ENCODE data around the gene OLFML2B.

OLFML2B gene

DNA sequence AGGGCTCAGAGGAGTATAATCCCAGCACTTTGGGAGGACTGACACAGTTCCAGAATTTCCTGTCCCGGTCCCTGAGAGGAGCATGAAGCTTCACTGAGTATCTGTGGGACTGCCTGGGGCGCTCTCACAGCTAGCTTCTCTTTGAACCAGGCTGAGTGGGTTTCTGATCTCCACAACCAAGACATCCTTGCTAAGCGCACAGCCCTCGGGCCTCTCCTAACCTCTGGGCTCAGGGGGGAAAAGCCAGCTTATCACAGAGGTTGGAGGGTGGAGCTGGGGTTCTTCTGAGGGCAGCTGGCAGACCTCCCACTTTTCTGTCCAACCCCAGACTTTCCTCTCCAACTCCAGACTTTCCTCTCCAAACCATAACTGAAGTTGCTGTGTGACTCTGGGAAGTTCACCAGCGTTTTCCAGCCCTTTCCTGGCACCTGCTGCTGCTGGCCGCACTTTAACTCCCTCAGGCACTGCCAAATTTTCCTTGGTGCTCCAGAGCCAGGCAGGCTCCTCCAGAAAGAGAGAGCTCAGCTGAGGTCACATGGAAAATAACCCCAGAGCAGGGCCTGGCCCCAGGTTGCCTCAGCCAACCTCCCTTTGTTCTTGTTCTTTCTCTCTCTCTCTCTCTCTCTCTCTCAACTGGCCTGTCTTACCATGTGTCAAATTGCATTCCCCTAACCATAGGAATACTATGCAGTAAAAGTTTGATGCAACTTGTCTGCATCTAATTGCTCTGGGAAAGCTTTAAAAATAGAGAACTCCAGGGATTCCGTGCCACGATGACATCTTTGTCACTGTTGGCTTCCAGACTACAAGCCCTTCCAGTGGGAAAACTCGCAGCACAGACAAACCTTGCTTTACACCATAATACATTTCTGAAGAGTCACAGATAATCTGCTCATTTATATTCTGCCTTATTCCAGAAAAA lies 49.5 kb downstream of the OLFML2B start:
- no peak for DNase-seq

DNA sequence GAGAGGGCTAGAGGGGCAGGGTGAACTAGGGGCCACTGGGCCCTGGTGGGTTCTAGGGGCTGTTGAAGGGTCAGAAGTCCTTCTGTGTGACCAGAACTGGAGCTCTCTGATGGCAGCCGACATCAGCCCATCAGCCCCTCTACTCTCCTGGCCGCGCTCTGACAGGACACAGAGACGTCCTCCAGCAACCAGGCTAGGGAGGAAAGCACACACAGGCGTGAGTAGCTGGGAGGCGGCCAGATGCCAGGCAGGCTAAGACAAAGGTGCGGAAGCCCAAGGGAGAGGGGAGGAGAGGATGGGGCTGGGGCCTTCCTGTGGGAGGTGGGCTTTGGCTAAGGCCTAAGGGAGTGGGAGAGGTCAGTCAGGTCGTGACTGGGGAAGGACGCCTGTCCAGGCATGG lies 50.8 kb downstream of the OLFML2B start:
- DNase-seq = no peak

DNA sequence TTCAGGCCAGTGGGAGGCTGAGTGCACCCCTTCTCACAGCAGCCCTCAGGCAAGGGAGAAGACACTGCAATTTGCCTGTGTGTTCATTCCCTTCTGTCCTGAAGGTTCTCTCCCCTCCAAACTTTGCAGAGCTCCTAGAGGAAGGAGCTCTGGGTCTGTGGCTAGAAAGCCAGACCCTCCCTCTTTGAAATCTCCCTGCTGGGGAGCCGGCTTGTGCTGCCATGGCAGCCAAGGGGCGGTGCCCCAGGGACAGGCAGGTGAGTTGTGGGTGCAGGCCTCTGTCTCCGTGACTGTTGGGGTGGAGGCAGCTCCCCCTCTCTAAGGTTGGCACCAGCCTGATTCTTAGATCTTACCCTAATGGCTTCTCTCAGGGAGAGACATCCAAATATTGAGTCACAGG lies 53.0 kb downstream of the OLFML2B start:
- DNase-seq = no peak

DNA sequence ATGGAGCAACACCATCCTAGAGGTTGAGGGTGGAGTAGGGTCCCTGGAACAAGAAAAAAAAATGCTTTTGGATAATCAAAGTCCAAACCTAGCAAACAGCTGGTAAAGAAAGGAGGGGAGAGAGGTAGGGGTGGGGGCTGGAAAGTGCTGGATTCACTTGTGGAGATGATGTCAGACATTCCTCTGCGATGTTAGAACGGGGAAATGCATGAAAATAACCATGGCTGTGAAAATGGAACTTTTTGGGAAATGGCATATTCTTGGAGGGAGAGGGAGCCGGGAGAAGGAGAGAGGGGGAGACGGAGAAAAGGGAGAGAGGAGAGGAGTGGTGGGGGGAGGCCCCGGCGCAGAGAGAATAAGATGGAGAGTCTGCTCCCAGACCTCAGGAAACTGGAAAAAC lies 53.6 kb downstream of the OLFML2B start:
- DNase-seq = no peak

DNA sequence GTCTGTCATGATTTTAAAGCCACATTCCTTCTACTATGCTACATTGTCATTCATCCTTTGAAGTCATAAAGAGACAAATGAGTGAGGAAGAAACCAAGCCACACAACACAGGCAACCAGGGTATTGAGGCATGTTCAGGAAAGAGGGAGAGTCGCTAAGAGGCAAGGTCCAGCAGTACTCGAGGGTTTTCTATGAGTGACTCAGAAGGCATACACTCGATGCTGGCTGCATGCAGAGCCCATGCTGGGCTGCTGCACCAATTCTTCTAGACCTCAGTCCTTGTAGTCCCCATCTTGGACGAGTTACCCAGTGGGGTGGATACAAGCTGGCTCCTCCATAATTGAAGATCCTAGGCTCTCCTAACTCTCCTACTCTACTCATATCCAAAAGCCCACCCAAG lies 57.6 kb downstream of the OLFML2B start:
- DNase-seq = no peak

DNA sequence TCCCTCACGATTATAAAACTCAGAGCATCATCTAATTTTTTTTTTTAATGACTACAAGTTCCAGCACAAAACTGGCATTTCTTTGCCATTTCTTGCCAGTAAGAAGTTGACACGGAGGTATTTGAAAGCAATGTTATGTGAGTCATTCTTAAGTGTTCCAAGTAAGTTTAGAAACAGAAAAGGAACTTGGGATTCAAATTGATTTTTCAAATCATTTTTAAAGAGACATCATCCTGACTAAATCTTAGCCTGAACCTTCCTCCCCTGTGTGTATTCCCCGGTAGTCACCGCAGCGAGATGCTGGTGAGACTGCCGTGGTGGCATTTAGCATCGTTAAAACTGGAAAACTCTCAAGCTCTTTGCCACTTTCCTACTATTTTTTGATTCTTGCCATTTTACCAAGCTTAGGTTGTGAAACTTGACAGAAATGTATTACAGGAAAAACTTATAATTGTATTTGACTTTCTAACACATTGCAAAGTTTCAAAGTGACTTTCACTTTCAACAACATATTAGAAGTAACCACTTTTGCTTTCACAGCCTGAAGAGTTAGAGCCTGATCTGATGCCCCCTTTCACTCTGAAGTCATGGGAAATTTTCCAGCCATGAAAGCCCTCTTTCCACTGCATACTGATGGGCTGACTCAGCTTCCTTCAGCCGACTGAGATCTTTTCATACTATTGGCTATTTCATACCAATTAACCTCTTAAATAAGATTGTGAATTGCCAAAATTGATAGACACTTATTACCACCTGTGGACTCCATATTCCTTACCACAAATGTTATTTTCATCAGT lies 61.4 kb downstream of the OLFML2B start:
- DNase-seq = no peak

DNA sequence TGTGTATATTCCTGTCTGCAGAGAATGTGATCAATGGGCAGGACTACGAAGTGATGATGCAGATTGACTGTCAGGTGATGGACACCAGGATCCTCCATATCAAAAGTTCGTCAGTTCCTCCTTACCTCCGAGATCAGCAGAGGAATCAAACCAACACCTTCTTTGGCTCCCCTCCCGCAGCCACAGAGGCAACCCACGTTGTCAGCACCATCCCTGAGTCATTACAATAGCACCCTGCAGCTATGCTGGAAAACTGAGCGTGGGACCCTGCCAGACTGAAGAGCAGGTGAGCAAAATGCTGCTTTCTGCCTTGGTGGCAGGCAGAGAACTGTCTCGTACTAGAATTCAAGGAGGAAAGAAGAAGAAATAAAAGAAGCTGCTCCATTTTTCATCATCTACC lies 65.2 kb downstream of the OLFML2B start:
- no peak for DNase-seq

DNA sequence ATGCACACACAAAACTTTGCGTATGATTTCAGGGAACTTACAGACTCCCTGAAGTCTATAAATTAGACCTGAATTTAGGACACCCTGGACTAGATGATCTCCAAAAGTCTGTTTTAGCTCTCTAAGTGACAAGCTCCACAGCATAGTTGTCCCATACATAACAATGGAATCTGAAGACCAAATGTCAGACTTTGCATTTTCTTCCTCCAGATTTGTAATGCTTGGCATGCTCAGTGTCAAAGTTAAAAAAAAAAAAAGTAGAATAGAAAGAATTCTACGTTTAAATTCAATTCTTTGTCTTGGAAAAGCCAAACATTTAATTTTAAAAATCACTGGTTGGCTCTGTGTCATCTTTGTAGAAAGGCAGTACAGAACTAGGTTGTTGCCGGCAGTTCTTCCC lies 66.7 kb downstream of the OLFML2B start:
- DNase-seq = no peak

DNA sequence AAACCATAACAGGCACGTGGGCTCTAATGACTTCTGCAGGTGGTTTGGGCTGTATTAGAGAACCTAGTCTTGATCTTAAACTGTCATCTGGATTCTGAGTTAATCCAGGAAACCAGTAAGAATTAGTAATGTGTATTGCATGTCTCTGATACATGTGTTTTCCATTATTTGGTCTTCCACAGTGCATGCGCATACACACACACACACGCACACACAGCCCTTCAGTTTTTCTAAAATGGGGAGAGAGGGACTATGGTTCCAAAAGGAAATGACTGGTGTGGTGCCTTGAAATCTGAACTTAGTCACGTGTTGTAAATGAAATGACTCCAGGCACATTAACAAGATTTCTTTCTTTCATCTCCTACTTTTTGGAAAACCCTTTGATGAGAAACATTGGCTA lies 67.6 kb downstream of the OLFML2B start:
- DNase-seq = no peak

DNA sequence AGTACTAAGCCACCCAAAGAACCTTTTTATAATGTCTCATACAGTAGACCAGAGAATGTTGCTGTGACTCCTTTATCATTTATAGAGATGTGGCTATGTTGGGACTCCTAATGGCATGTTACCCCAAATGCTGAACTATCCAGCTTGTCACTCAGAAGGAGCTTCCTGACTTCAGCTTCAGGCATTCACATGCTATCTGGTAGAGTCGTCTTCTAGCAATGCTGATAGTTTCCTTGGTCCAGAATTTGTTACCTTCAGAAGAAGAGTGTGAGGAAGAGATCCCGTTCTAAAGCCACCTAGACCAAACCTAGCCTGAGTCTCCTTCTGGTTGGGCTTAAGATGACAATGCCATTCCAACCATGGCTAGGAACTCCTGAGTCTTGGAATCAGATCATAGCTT lies 68.1 kb downstream of the OLFML2B start:
- DNase-seq = no peak

DNA sequence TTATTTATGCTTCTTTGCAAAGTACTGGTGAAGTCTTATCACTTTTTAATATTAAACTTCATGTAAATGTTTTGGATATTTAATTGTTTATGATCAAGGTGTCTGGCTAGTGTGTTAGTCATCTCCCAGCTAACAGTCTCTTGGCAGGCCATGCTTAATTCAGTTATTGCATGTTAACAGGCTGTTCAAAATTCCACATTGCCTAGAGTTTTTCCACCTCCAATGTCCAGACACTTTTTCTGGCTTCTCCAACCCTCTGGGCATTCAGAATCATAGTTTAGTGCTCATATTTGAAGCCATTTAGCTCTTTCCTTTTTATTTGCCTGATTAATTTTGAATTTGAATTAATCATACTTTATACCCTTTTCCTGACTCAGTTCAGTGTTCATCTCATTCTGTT lies 69.2 kb downstream of the OLFML2B start:
- no peak for DNase-seq

DNA sequence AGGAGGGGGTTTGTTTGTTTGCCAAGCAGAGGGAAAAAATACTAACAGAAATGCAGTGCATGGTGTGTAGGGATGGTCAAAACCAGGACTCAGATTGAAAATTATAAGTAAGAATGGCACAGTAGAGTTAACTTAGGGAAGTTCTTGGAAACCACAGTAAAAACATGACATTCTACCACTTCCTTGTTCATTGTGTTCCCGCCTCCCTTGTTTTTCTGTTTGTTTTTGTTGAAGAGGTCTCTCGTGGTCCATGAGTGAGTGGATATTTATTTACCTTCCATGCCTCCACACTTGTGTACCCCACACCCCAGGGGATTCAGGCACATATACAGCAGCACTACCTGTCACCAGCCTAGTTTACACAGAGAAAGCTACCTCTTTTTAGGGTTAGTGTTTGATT lies 69.6 kb downstream of the OLFML2B start:
- DNase-seq = no peak

DNA sequence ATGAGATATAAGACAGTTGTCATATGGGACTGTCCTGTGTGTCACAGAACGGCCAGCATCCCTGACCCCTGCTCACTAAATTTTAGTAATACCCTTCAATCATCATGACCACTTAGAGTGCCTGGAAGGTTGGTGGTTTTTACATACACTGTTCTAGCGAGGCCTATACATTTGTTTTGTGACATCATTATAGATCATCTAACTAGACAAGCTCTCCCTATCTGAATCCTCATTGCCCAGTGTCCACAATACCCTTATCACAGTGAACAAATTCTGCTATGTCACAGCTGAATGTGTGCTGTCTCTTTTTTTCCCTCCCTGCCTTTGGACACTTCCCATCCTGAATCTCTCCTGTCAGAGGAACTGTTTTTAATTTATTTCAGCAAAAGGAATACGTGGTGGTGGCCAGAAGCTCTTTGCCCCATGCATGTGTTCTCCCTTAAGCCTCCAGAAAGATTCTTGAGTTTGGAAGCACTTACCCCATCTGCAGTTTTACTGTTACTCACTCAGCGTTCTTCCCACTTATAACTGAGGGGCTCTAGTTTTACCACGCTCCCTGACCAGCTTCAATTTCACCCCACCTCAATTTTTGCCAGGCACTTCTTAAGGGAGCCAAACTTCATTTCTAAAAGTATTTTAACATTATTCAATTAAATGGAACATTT lies 70.3 kb downstream of the OLFML2B start:
- DNase-seq = no peak

DNA sequence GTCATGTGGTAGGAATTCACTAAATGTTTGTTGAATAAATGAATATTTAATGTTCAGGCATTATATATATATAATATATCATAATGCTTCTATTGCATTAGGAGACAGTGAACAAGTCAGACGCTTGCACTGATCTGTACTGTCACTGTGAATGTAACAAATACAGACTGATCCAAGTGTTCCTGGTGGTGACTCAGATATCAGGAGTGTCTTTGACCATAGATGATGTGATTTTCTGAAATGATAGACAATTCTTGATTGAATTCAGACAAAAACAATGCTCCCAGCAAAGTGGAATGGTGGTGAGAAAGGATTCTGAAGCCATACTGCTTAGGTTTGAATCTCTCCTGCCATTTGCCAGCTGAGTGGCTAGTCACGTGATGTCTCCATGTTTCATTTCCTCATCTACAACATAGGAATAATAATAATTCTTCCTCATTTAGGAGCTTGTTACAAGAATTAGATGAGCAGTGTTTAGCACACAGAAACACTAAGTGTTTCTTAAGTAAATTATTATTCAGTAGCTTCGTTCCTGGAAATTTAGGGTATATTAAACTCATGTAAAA lies 71.0 kb downstream of the OLFML2B start:
- no peak for DNase-seq

DNA sequence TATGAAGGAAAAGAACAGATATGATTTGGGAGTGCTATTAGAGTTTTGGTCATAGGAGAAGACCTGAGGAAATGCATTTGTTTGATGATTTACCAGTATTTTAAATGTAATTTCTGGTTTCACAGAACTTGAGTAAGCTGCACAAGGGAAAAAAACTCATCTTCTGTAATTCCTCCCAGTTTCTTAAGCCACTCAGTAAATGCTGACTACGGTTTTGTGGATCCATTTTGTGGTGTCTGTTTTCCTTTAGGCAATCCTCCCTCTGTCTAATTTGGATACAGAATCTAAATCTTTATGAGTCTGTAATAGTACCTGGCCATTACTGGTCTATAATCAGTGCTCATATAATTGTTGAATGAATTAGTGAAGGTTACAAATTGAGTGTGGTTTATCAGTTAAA lies 72.0 kb downstream of the OLFML2B start:
- no peak for DNase-seq

DNA sequence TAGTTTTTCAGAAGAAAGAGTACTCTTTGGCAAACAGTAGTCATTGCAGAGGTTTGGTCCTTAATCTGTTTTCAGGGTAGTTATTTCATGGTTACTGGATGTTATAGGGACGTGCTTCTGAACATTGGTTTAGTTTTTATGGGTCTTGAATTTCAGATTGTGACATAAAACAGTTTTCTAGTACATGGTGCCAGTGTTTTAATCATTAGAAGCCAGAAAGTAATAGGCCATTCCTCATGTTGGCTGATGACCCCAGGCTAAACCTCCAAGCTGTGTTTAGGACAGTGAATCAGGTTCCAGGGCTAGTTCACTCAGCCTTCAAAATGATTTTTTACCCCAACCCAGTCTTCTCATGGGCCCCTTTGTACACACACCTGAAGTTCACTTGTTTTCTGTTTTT lies 73.3 kb downstream of the OLFML2B start:
- no peak for DNase-seq

DNA sequence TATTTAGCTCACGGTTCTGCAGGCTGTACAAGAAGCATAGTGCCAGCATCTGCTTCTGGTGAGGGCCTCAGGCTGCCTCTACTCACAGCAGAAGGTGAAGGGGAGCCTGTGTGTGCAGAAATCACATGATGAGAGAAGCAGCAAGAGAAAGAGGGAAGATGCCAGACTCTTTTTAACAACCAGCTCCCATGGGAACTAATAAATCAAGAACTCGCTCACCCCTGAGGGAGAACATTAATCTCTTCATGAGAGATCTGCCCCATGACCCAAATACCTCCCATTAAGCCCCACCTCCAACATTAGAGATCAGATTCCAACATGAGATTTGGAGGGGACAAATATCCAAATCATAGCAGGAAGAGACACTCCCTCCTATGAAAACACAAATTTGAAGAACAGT lies 74.1 kb downstream of the OLFML2B start:
- no peak for DNase-seq

DNA sequence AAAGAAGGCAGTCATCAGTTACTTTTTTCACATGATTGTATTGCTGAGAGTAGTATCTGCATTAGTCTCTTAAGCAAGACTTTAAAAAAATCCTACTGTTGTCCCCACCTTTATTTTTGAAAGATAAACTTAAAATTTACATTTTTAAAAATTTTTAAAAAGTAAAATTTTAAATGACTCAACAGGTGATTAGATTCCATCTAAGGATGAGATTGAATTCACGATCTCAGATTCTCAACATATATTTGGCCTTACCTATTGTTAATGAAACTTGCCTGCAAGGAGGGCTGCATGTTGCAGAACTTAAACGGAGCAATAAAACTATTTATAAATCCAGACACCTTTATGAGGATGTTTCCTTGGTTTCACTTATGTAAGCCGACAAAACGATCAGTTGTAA lies 75.2 kb downstream of the OLFML2B start:
- DNase-seq = no peak

DNA sequence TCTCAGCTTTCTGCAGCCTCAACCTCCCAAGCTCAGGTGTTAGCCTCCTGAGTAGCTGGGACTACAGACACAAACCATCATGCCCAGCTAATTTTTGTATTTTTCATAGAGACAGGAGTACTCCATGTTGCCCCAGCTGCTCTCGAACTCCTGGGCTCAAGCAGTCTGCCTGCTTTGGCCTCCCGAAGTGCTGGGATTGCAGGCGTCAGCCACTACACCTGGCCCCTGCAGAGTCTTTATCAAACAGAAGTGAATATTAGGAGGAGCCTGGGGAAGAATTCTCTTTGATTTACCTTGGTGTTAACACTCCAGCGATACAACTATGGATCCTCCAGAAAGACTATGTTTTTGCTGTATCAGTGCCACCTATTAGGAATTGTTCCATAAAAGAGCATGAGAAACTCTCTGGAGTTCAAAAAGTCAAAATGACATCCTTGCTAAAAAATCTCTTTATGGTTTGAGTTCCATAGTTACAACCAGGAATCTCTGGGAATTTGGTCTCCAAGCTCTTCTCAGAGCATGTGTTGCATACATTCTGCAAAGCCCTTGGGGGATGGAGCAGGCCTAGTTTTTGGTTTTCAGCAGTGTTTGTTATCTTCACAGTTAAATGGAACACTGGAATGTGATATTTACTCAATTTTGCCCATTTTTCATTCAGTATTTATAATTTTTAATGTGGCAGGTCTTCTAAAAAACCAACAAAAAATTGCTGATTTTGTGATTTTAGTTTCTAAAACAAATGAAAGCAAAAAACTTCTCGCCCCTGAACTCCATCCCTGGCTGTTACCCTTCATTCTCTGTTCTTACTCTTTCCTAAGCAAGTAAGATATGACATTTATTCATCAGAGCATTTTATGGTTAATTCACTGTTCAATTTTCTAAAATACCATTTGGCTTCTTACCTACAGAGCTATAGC lies 77.3 kb downstream of the OLFML2B start:
- no peak for DNase-seq

DNA sequence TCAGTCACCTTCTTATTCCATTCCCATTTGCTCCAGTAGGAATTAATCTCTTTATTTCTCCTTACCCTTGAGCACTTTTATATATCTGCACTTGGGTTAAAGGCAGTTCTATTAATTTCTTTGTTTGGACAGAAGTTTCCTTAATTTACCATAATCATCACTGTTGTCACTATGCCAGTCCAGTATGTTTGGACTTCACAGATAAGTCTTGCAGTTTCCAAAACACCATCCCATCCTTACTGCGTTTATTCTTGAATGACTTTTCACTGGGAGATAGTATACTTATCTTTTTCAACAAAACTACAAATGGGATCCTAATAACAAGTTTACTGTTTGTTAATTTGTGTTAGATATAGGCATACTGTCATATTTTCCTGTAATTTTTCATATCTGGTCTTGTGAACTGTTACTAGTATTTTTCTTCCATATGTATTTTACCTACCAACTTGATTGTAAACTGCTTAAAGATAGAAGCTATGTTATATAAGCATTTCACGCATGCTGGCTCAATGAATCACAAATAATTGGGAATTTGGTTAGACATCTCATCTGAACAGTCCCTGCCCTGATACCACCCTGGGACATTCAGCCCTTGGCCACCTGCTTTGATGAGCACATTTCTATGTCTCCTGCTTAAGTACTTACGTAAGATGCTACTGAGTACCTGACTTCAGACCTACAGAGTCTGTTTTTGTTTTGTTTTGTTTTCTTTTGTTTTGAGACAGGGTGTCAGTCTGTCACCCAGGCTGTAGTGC lies 78.2 kb downstream of the OLFML2B start:
- no peak for DNase-seq

DNA sequence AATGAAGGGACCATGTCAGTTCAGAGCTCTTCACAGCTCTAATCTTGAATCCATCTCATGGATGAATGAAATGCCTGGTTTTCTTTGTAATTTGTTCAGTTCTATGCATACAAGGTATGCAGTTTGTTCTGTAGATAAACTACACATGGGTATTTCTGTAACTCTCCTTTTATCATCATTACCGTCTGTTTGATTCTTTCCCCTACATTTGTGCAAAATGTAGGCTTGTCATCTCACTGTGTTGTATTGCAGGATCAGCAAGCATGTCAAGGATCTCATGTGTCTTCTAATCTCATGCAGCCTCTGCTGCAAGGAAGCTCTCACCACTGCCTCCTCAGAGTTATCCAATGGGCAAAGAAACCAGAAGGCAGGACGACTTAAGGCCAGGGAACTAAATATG lies 79.3 kb downstream of the OLFML2B start:
- DNase-seq = no peak
